GM21390 (cell line): ENCODE results near the gene COL8A2.
"Not testable (repeated sequence)": the region's sequence is repeated elsewhere in the genome, so short reads cannot be mapped to it uniquely, and the experiment has no call there.

Experiments used
- ATAC-seq: cut with Tn5 transposase; IDR thresholded peaks from one replicate; pipeline ENCODE4 v1.9.1; 2021; ENCODE audit not compliant: unreplicated experiment

COL8A2 gene

DNA sequence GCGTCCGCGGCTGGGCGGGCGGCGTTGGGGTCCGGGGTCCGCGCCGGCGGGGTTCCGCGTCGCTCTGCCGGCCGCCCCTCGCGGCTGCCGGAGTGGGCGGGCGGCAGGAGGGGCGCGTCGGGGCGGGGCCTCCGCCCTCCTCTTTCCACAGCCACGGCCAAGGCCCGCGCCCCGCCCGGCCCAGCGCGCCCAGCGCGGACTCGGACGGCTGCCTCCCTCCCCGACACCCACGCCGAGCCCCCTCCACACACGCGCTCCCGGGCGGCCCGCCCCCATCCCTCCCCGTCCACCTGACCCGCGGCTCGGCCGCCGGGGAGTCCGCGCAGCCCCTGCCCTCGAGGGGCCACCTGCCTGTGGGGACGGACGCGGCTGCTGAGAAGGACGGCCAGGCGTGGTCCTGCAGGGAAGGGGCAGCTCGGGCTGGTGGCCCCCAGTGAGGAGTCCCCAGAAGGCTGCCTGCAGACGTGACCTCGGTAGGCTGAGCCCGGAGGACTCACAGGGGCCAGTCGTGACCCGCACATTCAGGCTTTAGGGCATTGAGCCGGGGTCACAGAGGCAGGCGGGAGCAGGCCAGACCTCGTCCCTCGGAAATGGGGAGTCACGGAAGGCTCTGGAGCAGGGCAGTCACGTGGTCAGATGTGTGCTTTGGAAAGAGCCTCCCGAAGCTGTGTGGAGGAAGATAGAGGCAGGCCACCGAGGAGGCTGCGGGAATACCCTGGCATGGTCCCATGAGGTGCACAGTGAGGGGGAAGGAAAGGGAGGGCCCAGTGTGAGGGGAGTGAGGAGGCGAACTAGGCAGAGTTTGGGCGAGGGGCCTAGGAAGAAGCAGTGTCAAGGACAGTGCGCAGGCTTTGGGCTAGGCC is at the start of gene COL8A2:
COL8A2 (minus strand) TSS at position 94 of the 863 bp plus-strand sequence. CDS start 24,980 bp downstream, outside the sequence.
- no peak for ATAC-seq

DNA sequence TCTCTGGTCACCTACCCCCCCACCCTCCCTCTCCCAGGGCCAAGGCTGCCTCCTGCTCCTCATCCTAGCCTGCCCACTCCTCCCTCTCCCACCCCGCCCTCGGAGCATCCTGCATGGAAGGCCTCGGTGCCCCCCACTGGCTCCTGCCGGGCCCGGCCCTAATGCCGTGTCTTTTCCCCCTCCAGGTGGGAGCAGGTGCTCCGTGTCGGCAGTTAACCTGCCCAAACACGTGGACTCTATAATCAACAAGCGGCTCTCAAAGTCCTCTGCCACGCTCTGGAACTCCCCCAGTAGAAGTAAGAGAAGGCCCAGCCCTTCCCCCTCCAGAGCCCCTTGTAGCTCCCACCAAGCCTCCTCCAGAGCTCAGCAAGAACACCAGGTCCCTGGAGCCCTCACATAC is 49.7 kb upstream of the COL8A2 start:
- ATAC-seq: no peak

DNA sequence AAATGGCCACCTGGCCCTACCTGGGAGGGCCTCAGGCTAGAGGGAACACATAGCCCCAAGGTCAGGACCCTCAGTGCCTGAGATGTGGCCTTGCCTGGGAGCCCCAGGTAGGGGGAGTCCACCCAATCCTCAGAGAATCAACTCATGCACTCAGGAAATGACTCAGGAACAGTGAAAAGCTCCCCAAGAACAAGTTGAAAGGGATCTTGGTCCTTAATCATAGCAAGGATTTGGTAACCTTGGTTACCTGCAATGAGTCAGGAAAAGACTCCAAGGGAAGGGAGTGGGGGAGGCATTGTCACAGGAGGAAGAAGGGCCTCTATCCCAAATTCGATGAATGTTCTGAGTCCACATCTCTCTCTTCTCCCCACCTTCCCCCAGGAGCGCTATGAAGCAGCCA is 48.0 kb upstream of the COL8A2 start:
- ATAC-seq: no peak

DNA sequence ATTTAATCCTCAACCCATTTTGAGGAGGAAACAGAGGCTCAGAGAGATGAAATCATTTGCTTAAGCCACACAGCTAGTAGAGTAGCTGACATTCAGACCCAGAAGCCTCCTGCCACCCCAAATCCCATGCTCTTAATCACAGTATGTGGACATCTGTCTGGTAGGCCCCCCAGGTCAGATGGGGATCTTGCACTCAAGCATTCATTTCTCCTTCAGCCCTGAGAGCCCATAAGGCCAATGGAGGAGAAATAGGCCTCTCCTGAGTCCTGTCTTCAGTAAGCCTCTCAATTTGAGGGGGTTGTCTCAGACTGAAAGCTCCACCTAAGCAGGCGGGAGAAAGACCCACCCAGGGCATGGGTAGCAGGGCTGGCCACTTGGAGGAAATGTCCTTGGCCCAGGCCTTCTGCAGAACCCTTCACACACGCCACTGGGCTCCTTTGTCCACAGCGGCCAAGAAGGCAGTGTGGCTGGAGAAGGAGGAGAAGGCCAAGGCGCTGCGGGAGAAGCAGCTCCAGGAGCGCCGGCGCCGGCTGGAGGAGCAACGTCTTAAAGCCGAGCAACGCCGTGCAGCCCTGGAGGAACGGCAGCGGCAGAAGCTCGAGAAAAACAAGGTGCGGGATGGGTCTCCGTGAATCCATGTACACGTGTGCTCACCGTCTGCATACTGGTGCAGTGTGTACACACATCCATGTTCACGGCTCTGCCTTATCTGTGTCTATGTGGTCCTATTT is 47.2 kb upstream of the COL8A2 start:
- no peak for ATAC-seq

DNA sequence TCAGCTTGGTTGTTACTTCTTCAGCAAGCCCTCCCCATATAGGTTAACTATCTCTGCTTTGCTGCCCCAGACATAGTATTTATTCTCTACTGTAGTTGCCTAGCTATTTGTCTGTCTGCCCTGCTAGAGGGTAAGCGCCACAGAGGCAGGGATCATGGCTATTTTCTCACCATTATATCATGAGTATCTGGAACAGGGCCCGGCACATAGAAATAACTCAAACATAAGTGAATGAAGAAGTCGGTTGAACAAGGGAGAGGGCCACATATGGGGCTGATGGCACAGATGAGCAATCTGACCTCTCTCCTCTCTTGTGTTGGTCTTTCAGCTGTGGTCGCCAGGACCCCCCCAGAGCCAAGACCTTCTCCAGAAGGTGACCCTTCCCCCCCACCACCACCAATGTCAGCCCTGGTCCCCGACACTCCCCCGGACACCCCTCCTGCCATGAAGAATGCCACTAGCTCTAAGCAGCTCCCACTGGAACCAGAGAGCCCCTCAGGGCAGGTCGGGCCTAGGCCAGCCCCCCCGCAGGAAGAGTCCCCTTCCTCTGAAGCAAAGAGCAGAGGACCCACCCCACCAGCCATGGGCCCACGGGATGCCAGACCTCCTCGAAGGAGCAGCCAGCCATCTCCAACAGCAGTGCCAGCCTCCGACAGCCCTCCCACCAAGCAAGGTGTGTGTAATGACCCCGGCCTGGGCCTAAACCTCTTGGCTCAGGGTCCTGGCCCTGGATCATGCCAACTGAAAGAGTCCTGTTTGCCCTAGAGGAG is 45.8 kb upstream of the COL8A2 start:
- ATAC-seq: no peak

DNA sequence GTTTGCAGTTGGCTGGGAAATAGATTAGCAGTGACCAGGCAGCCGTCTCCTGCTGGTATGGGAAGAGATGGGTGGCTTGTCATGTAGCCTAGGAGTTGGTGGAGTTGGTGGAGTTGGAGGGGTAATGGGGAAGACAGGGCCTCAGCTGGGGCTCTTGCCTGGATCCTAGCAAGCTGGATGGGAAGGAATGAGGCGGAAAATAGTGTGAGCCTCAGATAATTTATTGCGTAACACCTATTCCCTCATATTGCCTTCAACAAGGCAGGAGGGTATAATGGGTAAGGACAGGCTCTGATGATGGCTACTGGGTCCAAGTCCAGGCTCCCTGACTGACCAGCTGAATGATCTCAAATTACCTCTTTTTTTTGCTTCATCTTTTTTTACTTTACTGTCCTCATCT is 43.5 kb upstream of the COL8A2 start:
- no peak for ATAC-seq

DNA sequence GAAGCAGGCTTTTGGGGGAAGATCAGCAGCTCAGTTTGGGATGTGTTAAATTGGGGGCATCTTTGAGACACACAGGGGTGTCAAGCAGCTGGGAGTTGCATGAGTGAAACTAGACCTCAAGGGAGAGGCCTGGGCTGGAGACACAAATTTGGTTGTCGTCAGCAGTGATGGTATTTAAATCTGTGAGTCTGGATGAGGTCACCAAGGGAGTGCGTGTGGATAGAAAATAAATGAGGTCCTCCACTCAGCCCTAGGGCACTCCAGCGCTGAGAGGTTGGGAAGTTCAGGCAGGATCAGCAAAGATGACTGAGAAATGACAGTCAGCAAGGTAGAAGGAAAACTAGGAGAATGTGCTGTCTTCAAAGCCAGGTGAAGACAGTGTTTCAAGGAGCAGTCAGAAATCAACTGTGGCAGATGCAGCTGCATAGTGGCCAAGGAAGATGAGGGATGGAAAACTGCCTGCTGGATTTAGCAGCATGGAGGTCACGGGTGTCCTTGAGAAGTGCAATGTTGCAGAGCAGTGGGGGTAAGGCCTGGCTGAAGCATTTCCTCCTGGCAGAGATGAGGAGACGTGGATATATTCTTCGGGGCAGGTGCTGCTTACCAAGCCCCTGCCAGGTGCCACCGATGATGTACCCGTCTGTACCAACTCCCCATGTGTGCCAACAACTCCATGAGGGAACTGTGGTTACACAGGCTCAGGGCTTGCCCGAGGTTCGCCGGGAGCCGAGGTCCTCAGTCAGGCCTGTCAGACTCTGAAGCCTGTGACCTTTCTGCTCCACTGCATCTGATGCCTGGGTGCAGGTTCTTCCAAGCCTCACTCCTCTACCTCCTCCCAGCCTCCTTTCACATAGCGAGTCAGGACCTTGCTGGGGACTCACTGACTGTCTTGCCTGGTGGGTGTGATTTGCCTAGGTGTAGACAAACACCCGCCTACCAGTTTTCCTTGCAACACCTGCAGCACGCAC is 42.2 kb upstream of the COL8A2 start:
- no peak for ATAC-seq

DNA sequence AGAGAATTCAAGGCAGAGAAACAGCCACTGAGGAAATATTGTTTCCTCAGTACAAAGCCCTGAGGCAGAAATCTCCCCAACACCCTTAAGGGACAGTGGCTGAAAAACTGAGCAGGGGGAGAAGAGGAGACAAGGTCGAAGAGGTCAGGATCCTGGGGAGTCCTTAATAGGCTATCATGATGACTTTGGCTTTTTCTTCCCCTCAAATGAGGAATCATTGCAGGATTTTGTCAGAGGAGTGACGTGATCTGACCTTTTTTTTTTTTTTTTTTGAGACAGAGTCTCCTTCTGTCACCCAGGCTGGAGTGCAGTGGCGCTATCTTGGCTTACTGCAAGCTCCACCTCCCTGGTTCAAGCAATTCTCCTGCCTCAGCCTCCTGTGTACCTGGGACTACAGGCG is 41.1 kb upstream of the COL8A2 start:
- ATAC-seq: no peak

DNA sequence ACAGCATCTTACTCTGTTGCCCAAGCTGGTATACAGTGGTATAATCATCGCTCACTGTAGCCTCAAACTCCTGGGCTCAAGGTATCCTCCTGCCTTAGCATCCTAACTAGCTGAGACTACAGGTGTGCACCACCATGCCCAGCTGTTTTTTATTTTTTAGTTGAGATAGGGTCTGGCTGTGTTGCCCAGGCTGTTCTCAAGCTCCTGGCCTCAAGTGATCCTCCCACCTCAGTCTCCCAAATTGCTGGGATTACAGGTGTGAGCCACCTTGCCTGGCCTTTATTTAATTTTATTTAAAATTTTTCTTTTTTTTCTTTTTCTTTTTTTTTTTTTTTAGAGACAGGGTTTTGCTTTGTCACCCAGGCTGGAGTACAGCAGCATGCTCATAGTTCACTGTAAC is 40.1 kb upstream of the COL8A2 start:
- ATAC-seq: no peak

DNA sequence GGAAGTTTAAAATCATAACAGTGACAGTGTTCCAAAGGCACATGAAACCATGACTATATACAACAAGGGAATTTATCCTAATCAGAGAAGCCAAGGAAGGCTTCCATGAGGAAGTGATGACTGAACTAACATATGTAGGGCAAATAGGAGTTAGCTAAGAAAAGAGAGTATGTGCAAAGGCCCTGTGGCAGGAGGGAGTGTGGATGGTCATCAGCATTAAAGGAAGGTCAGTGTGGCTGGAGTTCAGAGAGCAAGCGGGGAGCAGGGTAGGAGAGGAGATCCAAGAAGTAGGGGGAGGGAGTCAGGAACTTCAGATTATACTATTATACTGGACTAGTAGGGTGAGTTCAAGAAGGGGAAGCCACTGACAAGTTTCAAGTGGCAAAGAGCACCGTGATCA is 39.3 kb upstream of the COL8A2 start:
- ATAC-seq: no peak

DNA sequence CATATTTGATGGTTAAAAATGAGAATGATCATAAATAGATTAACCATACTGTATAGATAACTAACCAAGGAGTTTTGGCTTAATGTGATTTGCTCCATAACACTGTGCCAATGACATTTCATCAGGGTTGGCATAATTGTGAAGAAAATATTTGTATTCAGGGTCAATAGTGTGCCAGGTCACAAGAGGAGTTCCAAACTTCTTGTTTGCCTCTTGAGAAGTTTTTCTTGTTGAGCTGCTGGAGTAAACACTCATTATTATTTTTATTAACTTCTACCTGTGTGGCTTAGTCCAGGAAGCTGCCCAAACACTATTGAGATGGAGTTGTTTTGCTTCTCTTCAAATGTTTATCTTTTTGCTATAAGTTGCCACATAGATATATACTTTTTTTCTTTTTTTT is 38.4 kb upstream of the COL8A2 start:
- ATAC-seq: no peak

DNA sequence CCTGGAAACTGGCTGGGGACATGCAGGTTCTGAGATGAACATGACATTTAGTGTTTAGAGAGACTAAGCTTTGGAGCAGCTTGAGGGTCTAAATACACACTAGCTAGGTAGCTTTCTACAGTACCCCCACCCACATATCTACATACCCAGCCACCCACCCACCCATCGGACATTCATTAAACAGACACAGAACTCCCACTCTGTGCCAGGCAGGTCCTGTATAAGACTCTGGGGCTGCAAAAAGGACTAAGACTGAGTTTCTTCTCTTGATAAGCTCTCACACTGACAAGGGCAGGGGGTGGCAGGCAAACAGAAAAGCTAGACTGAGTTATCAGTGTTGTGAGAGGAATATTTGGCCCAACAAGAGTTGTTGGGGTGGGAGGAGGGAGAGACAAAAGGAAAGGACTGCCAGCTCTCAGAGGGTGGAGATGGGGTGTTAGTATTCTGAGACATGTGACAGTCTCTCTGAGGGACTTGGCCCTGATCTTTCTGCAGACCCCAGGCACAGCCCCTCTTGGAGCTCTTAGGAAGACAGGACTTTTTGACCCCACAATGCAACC is 37.7 kb upstream of the COL8A2 start:
- no peak for ATAC-seq

DNA sequence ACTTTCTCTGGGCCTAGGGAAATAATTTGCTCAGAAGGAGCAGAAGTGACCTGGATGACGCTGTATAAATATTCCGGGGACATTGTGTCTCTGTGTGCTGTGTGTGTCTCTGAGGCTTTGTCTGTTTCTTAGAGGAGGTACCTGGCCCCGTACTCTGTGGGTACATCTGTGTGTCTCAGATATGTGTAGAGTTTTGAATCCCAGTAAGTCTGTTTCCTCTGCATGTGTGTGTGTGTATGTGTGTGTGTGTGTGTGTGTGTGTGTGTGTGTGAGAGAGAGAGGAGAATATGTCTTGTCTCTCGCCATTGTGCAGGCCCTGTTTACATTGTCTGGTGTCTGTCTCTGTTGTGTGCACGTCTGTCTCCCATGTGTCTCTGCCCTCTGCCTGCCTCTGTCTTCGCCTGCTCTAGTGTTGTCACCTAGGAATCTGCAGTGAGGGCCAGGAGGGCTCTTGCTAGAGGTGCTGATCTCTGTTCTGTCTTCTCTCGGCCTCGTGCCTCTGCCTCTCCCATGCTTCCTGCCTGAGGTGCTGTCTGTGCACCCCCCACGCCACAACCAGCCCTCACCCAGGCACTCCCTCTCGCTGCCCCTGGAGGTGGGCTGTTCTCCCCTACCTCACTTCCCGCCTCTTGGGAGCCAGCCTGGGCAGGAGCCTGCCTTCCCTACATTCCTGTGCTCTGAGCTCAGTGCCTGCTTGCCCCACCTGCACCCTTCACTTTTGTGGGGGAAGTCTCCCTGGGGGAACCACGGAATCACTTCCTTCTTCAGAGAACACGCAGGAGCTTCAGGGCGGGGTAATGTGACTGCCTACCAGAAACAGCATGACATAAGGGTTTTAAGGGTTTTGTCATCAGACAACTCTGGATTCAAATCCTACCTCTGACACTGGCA is 36.9 kb upstream of the COL8A2 start:
- peak; percentile 52 for ATAC-seq

DNA sequence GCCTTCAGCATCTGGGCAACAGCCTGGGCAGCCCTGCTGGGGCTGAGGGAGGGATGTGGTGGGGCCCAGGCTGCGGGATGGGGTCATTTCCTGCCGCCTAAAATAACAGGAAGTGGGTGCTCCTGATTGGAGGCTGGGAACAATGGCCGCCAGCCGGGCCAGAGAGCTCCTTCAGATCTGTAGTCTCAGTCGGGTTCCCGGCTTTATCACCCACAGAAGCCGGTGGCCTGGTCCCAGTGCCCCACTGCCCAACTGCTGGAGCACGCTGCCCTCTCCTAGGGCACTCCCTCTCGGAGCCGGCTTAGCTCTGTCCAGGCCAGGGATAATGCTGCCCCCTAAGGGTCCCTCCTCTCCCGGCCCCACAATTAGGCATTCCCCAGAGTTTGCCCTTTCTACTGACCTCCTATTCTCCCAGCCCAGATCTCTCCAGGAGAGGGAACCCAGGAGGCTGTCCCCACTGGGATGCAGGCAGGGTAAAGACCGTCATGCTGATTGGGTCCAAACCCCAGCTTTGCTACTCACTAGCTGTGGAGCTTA is 36.0 kb upstream of the COL8A2 start:
- no peak for ATAC-seq

DNA sequence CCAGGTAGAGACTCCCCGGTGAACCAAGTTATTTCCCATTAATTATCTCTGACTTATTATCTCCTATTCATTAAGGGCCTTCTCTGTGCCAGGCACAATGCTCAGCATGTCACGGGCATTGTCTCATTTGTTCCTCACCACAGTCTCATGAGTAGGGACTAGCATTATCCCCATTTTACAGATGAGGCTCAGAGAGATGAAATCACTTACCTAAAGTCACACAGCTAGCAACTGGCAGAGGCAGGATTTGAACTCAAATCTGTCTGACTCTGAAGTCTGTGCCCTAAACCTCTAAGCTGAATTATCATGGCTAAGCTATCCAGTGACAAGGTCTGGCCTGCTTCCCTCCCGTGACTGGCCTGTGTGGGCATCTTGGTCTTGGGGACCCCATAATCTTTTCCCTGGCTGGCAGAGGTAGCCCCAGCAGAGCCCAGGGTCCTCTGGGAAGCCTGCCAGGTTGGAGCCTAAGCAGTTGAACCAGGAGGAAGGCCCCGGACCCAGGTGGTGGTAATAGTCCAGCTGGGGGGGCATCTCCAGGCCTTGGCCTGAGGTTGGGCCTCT is 35.4 kb upstream of the COL8A2 start:
- no peak for ATAC-seq

DNA sequence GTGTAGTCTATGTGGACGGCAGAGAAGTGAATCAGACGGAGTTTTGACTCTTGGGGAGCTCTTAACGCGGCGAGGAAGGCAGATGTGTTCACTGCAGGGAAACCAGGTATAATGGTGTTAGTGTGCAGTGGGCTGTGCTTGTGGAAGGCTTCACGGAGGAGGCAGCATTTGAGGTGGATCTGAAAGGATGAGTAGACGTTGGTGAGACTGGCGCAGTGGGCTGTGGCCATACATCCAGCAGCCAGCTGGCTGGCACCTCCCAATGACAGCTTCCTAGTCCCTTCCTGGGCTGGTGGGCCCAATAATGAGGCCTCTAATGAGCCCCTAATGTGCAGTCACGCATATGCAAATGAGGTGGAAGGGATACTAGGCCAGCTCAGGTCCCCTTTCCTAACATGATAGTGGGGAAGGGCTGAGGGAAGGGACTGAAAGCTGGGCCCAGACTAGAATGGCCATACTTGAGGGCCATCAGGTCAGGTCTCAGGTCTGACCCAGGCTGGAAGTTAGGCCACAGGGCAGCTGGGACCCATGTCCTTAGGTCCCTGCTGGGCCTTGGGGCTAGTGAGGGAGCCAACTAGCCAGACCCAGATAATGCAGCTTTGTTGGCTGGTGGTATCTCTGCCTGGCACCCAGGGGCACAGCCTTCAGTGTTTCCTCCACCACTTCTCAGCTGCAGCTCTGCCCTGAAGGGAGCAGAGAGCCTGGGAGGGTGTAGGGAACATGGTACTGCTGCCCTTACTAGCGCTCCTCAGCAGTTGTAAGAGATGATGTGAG is 34.8 kb upstream of the COL8A2 start:
- ATAC-seq: no peak

DNA sequence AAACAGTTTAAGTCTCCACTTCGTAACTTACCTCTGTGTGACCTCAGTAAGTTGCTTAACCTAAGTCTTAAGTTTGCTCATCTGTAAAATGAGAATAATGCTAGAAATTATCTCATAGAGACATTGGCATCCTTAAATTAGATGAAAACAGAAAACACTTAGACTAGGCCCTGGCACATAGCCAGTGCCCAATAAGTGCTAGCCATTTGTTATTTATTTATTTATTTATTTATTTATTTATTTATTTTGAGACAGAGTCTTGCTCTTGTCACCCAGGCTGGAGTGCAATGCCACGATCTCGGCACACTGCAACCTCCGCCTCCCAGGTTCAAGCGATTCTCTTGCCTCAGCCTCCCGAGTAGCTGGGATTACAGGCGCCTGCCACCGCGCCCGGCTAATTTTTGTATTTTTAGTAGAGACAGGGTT is 33.8 kb upstream of the COL8A2 start:
- ATAC-seq: not testable (repeated sequence)
